Measurements from ENCODE around the gene PPARD. TPM values are rescaled to one million over a fixed set of nuclear protein-coding genes. Genes with fewer than 3 reads are reported as not detected.

PPARD gene
- total and polyA plus RNA-seq, 2 of the 13 experiments (the other 11 are each of a cell fraction or from before 2014, with no cell fraction given): 6.1 to 13.3 TPM

- TF ChIP-seq, protein P1, sequence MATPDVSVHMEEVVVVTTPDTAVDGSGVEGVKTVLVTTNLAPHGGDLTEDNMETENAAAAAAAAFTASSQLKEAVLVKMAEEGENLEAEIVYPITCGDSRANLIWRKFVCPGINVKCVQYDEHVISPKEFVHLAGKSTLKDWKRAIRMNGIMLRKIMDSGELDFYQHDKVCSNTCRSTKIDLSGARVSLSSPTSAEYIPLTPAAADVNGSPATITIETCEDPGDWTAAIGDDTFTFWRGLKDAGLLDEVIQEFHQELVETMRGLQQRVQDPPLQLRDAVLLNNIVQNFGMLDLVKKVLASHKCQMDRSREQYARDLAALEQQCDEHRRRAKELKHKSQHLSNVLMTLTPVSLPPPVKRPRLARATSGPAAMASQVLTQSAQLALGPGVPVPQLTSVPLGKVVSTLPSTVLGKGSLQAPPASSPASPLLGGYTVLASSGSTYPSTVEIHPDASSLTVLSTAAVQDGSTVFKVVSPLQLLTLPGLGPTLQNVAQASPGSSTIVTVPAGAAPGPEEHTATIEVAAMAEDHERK (CRISPR knock-in tag; IDR thresholded peaks at IDR 0.05; ENCODE audit: low read depth): no peak
- TF ChIP-seq ZMAT5 (CRISPR knock-in tag; IDR thresholded peaks at IDR 0.05; ENCODE audit: borderline replicate concordance, low read depth) (no peak), HBP1 (CRISPR knock-in tag; IDR thresholded peaks at IDR 0.05; ENCODE audit: low read depth) (no peak), HNRNPUL1 (IDR thresholded peaks at IDR 0.05; ENCODE audit: low read depth, low read length) (no peak), SRSF9 (IDR thresholded peaks at IDR 0.05; ENCODE audit: borderline replicate concordance, insufficient read depth, low read depth, low read length, poor library complexity, severe bottlenecking) (no peak), ZNF850 (CRISPR knock-in tag; conservative IDR thresholded peaks at IDR 0.05) (no peak), ZNF737 (CRISPR knock-in tag; IDR thresholded peaks at IDR 0.05; ENCODE audit: borderline replicate concordance) (0 out of 2 replicates have a peak, but pooled peaks have one; percentile 64), ZNF224 (CRISPR knock-in tag; IDR thresholded peaks at IDR 0.05) (no peak), ZNF83 (CRISPR knock-in tag; IDR thresholded peaks at IDR 0.05; ENCODE audit: borderline replicate concordance) (no peak), NFIC (IDR thresholded peaks at IDR 0.05; ENCODE audit: low read length) (no peak), ZNF775 (CRISPR knock-in tag; IDR thresholded peaks at IDR 0.05; ENCODE audit: borderline replicate concordance) (0 out of 2 replicates have a peak, but pooled peaks have one; percentile 85), MED13 (CRISPR knock-in tag; IDR thresholded peaks at IDR 0.05) (no peak), ZNF12 (CRISPR knock-in tag; IDR thresholded peaks at IDR 0.05) (no peak), SYNCRIP (IDR thresholded peaks at IDR 0.05; ENCODE audit: insufficient read depth, low read depth, low read length) (no peak), STAG1 (CRISPR knock-in tag; IDR thresholded peaks at IDR 0.05) (no peak), POLR2G (IDR thresholded peaks at IDR 0.05; ENCODE audit: low read depth, low read length) (no peak), PRMT3 (CRISPR knock-in tag; IDR thresholded peaks at IDR 0.05; ENCODE audit: borderline replicate concordance, low read depth) (no peak), NFRKB (IDR thresholded peaks at IDR 0.05) (no peak), KDM6A (CRISPR knock-in tag; IDR thresholded peaks at IDR 0.05; ENCODE audit: low read depth) (no peak), NFATC3 (CRISPR knock-in tag; IDR thresholded peaks at IDR 0.05) (no peak), JUNB (CRISPR knock-in tag; IDR thresholded peaks at IDR 0.05; ENCODE audit: borderline replicate concordance) (no peak), E2F2 (CRISPR knock-in tag; IDR thresholded peaks at IDR 0.05; ENCODE audit: borderline replicate concordance) (no peak), ZKSCAN8 (CRISPR knock-in tag; IDR thresholded peaks at IDR 0.05; ENCODE audit: borderline replicate concordance) (no peak)
- TF ChIP-seq, protein P2, sequence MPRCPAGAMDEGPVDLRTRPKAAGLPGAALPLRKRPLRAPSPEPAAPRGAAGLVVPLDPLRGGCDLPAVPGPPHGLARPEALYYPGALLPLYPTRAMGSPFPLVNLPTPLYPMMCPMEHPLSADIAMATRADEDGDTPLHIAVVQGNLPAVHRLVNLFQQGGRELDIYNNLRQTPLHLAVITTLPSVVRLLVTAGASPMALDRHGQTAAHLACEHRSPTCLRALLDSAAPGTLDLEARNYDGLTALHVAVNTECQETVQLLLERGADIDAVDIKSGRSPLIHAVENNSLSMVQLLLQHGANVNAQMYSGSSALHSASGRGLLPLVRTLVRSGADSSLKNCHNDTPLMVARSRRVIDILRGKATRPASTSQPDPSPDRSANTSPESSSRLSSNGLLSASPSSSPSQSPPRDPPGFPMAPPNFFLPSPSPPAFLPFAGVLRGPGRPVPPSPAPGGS (CRISPR knock-in tag; IDR thresholded peaks at IDR 0.05): no peak
Measured at GRCh38 chr6:35317483-35318195, 24.7 kb upstream of the PPARD start (continued).

Data from HepG2 (cell line).